MM.1S (cell line): ENCODE results near the gene IGF2BP3.

ENCODE experiments used
- DNase-seq: peaks from one replicate; pipeline ENCODE4 v3.0.0-alpha.2; 2015
- H2AFZ ChIP-seq: fragments of 300-600 bp; sonication (generic); 2 replicates; pipeline ENCODE4 v1.6.0; 2016; ENCODE audit warnings: antibody characterized with exemption, low read length
- H3F3A ChIP-seq: fragments of 300-600 bp; sonication (generic); 2 replicates; pipeline ENCODE4 v1.6.1; 2016; ENCODE audit warnings: mild to moderate bottlenecking, antibody characterized with exemption, low read length, moderate library complexity, mixed read lengths; ENCODE audit not compliant: insufficient read depth
- H3K27ac ChIP-seq: fragments of 300-600 bp; sonication (generic); 2 replicates; pipeline ENCODE4 v1.5.1; 2016; ENCODE audit warnings: mild to moderate bottlenecking, low read length
- H3K27me3 ChIP-seq: fragments of 300-600 bp; sonication (generic); replicated peaks from 2 replicates; pipeline ENCODE4 v1.6.0; 2016; ENCODE audit warnings: low read length; ENCODE audit not compliant: insufficient read depth
- H3K36me3 ChIP-seq: fragments of 300-600 bp; sonication (generic); replicated peaks from 2 replicates; pipeline ENCODE4 v1.6.1; 2016; ENCODE audit warnings: mild to moderate bottlenecking, low read length, mixed read lengths; ENCODE audit not compliant: insufficient read depth
- H3K4me1 ChIP-seq: fragments of 300-600 bp; sonication (generic); 2 replicates; pipeline ENCODE4 v1.6.1; 2016; ENCODE audit warnings: low read length, mixed read lengths
- H3K4me2 ChIP-seq: fragments of 300-600 bp; sonication (generic); 2 replicates; pipeline ENCODE4 v1.6.0; 2016; ENCODE audit warnings: low read depth, low read length
- H3K4me3 ChIP-seq: fragments of 300-600 bp; sonication (generic); 2 replicates; pipeline ENCODE4 v1.5.1; 2016; ENCODE audit warnings: low read length, mixed read lengths
- H3K79me2 ChIP-seq: fragments of 300-600 bp; sonication (generic); 2 replicates; pipeline ENCODE4 v1.6.1; 2016; ENCODE audit warnings: mixed run types, low read length, mixed read lengths
- H3K9ac ChIP-seq: fragments of 300-600 bp; sonication (generic); 2 replicates; pipeline ENCODE4 v1.6.1; 2016; ENCODE audit warnings: low read length, mixed read lengths
- H3K9me2 ChIP-seq: fragments of 300-600 bp; sonication (generic); replicated peaks from 2 replicates; pipeline ENCODE4 v1.6.1; 2016; ENCODE audit warnings: mild to moderate bottlenecking, low read length, mixed read lengths; ENCODE audit not compliant: insufficient read depth
- H3K9me3 ChIP-seq: fragments of 300-600 bp; sonication (generic); replicated peaks from 2 replicates; pipeline ENCODE4 v1.6.1; 2016; ENCODE audit warnings: mild to moderate bottlenecking, low read length, mixed read lengths; ENCODE audit not compliant: insufficient read depth
- H4K20me1 ChIP-seq: fragments of 300-600 bp; sonication (generic); 2 replicates; pipeline ENCODE4 v1.6.1; 2016; ENCODE audit warnings: mild to moderate bottlenecking, low read length, moderate library complexity, mixed read lengths; ENCODE audit not compliant: insufficient read depth
- CTCF ChIP-seq: fragments of 300-600 bp; sonication (generic); IDR thresholded peaks from 2 replicates; pipeline ENCODE4 v1.5.1; 2016; ENCODE audit warnings: antibody characterized with exemption, low read length, mixed read lengths
- EZH2 ChIP-seq: fragments of 300-600 bp; sonication (generic); optimal IDR thresholded peaks from 2 replicates; pipeline ENCODE3; 2017; ENCODE audit warnings: low read depth, mild to moderate bottlenecking, antibody characterized with exemption, low read length, mixed read lengths
- EZH2phosphoT487 ChIP-seq: fragments of 300-600 bp; sonication (generic); IDR thresholded peaks from 2 replicates; pipeline ENCODE4 v1.6.1; 2018; ENCODE audit warnings: antibody characterized with exemption, low read length

Gene IGF2BP3

GRCh38 chr7:23396222-23397015 is 73.9 kb downstream of the IGF2BP3 start:
- H3F3A ChIP-seq = no peaks in the 10 kb centered on the region
- H3K79me2 ChIP-seq = no peaks in the 10 kb centered on the region
- no peaks in the 10 kb centered on the region for H3K36me3 ChIP-seq
- no peaks in the 10 kb centered on the region for H3K9me2 ChIP-seq
- H3K4me1 ChIP-seq = 0 out of 2 replicates have a peak, but pooled peaks cover 5% of the 10 kb centered on the region
- no peak overlapping the region for H2AFZ ChIP-seq
- H3K27ac ChIP-seq = no peak overlapping the region
- H3K9ac ChIP-seq = no peak overlapping the region
- H4K20me1 ChIP-seq = no peaks in the 10 kb centered on the region
- TF ChIP-seq CTCF (no peak), EZH2phosphoT487 (no peak), EZH2 (no peak)
- no peak overlapping the region for H3K4me2 ChIP-seq
- H3K4me3 ChIP-seq = no peak overlapping the region
- no peaks in the 10 kb centered on the region for H3K9me3 ChIP-seq
- DNase-seq = no peak
- no peaks in the 10 kb centered on the region for H3K27me3 ChIP-seq

- Histone ChIP-seq H2AFZ (no peak overlapping the region), H3K9me3 (no peaks in the 10 kb centered on the region), H3K4me1 (0 out of 2 replicates have a peak, but pooled peaks cover 5% of the 10 kb centered on the region), H3K9ac (no peak overlapping the region), H3K36me3 (no peaks in the 10 kb centered on the region), H3K27me3 (no peaks in the 10 kb centered on the region), H4K20me1 (no peaks in the 10 kb centered on the region), H3K4me2 (no peak overlapping the region), H3K9me2 (no peaks in the 10 kb centered on the region), H3K79me2 (no peaks in the 10 kb centered on the region), H3F3A (no peaks in the 10 kb centered on the region), H3K27ac (no peak overlapping the region), H3K4me3 (no peak overlapping the region)
- no peak for TF ChIP-seq EZH2
- no peak for DNase-seq
These were observed 75.7 kb downstream of the IGF2BP3 start for GRCh38 chr7:23394488-23395171.

DNA sequence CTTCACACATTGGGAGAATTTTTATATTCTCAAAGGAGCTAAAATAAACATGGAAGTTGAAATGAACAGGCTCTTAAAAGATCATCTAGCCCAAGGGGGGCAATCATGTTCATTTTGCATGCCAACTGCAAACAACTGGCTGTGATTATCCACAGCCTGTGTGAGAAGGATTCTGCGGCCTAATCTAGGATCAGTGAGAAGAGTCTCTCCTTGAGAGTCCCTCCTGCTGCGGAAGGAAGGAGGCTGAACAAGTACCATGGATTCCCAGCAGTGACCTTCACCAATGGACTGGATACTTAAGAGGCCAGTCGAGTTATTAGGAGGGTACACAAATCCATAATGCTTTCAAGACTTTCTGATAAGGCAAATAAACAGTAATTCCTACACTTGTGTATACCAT is 76.7 kb downstream of the IGF2BP3 start:
- Histone ChIP-seq H3K9me3 (no peaks in the 10 kb centered on the region), H3K4me2 (no peak overlapping the region), H3K27ac (no peak overlapping the region), H3K9me2 (no peaks in the 10 kb centered on the region), H3K27me3 (no peaks in the 10 kb centered on the region), H3K4me1 (0 out of 2 replicates have a peak, but pooled peaks cover 5% of the 10 kb centered on the region), H3F3A (no peaks in the 10 kb centered on the region), H3K79me2 (no peaks in the 10 kb centered on the region), H3K9ac (no peak overlapping the region), H2AFZ (no peak overlapping the region), H4K20me1 (no peaks in the 10 kb centered on the region), H3K4me3 (no peak overlapping the region), H3K36me3 (no peaks in the 10 kb centered on the region)
- DNase-seq = no peak
- no peak for TF ChIP-seq EZH2phosphoT487
- TF ChIP-seq CTCF = no peak
- TF ChIP-seq EZH2 = no peak
